Measurements from ENCODE around the gene NCBP3.
A peak's percentile ranks its signal among the peaks of the same experiment; 100 is the strongest.

Gene NCBP3

DNA sequence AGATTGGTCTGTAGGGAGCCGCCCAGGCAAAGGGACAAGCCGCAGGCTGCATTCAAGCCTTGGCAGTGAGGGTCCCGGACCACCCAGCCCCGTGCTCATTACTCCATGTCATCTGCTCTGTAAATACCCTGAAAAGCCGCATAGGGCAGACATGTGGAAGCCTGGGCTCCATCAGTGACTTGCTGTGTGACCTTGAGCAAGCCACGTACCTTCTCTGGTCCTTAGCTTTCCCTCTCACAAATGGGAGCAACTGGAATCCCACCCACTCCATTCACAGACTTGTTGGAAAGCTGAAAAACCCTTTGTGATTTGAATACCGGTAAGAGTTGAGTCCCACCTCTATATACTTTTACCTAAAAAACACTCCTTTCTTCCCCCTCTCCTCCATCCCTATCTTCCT lies 34.9 kb upstream of the NCBP3 start:
- H3K4me3 ChIP-seq (replicated peaks; ENCODE audit: low read depth, low read length): no peak overlapping the region
- TF ChIP-seq, protein P1, sequence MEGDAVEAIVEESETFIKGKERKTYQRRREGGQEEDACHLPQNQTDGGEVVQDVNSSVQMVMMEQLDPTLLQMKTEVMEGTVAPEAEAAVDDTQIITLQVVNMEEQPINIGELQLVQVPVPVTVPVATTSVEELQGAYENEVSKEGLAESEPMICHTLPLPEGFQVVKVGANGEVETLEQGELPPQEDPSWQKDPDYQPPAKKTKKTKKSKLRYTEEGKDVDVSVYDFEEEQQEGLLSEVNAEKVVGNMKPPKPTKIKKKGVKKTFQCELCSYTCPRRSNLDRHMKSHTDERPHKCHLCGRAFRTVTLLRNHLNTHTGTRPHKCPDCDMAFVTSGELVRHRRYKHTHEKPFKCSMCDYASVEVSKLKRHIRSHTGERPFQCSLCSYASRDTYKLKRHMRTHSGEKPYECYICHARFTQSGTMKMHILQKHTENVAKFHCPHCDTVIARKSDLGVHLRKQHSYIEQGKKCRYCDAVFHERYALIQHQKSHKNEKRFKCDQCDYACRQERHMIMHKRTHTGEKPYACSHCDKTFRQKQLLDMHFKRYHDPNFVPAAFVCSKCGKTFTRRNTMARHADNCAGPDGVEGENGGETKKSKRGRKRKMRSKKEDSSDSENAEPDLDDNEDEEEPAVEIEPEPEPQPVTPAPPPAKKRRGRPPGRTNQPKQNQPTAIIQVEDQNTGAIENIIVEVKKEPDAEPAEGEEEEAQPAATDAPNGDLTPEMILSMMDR (IDR thresholded peaks at IDR 0.05; ENCODE audit: low read length, missing control alignments): no peak
- DNase-seq (ENCODE audit: low read depth): no peak

DNA sequence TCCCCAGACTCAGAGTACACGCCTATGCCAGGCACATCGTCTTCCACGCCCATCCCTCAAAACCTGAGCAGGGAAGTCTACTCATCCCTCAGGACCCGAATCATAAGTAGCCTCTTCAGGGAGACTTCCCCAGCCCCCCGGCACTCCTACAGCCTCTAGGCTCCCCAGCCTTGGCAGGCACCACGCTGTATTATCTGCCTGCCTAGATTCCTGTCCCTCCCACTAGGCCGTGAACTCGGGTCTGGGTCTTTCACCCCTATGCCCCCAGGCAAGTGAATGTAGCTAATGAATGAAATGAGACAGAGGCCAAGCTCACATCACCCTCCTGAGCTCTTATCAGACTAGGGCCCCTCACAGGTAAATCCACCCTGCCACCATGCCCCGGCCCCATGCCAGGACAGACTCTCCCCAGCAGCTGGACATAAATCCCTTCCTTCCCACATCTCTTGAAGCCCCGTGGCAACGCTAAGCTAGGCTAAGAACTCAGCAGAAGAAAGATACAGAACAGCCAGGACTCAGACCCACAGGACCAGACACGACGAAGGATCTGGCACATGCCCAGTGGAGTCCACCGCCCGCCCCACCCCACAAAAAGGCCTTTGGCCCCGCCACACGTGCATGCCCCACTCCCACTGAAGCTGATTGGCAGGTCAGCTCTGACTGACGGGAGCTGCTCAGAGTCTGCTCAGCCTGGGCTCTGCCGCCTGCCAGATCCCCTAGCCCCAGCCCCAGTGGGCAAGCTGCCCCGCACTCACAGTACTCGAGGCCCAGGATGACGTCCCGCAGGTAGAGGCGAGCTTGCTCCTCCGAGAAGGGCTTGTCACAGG lies 33.8 kb upstream of the NCBP3 start:
- DNase-seq (ENCODE audit: low read depth): no peak
- H3K4me3 ChIP-seq (replicated peaks; ENCODE audit: low read depth, low read length): no peak overlapping the region
- TF ChIP-seq, protein P1 (IDR thresholded peaks at IDR 0.05; ENCODE audit: low read length, missing control alignments): no peak

DNA sequence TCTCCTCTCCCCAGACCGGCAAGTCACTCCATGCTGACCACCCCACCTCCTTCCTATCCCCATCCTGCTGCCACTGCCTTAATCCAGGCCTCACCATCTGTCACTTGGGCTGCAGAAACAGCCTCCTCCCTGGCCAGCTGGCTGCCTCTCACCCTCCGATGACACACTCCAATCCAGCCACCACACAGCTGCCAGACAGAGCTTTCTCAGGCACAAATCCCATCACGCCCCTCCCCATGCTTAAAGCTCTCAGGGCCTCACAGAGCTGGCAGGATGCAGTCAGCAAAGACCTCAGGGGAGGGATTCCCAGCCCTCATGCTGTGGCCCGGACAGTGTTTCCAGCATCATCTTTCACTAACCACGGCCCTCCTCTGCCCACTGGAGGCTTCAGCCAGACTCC lies 33.1 kb upstream of the NCBP3 start:
- TF ChIP-seq, protein P1 (IDR thresholded peaks at IDR 0.05; ENCODE audit: low read length, missing control alignments): no peak
- no peak overlapping the region for H3K4me3 ChIP-seq (replicated peaks; ENCODE audit: low read depth, low read length)
- peak; percentile 45 for DNase-seq (ENCODE audit: low read depth)

DNA sequence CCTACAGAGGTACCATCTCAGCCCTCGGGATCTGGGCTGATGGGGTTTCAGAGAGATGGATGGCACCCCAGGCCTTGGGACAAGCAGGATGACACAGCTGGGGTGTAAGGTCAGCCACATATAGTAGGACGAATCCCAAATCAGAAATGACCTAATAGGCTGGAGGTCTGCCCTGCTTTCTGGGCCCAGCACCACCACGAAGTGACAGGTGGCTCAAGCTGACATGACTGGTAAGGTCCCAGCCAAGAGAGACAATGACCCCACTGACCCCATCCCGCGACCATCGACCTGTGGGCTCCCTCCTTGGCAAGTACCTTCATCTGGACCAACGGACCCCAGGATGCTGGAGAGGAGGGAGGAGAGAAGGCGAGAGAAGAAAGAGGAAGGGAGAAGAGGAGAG lies 31.2 kb upstream of the NCBP3 start:
- H3K4me3 ChIP-seq (replicated peaks; ENCODE audit: low read depth, low read length): no peak overlapping the region
- TF ChIP-seq, protein P1 (IDR thresholded peaks at IDR 0.05; ENCODE audit: low read length, missing control alignments): no peak
- no peak for DNase-seq (ENCODE audit: low read depth)

DNA sequence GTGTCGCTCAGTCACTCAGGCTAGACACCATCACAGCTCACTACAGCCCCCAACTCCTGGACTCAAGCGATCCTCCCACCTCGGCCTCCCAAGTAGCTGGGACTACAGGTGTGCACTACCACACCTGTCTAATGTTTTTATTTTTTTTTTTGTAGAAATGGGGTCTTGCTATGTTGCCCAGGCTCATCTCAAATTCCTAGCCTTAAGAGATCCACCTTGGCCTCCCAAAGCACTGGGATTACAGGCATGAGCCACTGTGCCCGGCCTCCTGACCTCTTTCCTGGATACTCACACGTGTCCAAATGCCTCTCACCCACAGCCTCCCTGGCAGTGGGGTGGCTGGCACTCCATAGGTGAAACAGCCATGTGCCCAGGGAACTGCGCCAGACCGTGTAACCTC lies 29.3 kb upstream of the NCBP3 start:
- DNase-seq (ENCODE audit: low read depth): no peak
- H3K4me3 ChIP-seq (replicated peaks; ENCODE audit: low read depth, low read length): no peak overlapping the region
- TF ChIP-seq, protein P1 (IDR thresholded peaks at IDR 0.05; ENCODE audit: low read length, missing control alignments): no peak

DNA sequence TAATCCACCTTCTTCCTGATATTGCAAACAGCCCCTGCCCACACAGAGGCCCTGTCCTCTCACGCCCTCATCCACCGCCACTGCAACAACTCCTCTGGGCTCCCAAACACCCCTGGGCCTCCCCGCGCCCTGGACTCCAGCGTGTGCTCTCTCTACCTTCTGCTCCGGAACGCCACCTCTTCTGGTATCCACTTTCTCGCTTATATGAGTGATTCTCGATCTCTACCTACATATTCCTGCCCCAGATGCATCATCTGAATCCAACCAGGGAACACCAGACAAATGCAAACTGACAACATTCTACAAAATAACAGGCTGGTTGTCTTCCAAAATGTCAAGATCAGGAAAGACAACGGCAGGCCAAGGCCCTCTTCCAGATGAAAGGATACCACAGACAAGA lies 27.8 kb upstream of the NCBP3 start:
- no peak overlapping the region for H3K4me3 ChIP-seq (replicated peaks; ENCODE audit: low read depth, low read length)
- DNase-seq (ENCODE audit: low read depth): no peak
- TF ChIP-seq, protein P1 (IDR thresholded peaks at IDR 0.05; ENCODE audit: low read length, missing control alignments): no peak

DNA sequence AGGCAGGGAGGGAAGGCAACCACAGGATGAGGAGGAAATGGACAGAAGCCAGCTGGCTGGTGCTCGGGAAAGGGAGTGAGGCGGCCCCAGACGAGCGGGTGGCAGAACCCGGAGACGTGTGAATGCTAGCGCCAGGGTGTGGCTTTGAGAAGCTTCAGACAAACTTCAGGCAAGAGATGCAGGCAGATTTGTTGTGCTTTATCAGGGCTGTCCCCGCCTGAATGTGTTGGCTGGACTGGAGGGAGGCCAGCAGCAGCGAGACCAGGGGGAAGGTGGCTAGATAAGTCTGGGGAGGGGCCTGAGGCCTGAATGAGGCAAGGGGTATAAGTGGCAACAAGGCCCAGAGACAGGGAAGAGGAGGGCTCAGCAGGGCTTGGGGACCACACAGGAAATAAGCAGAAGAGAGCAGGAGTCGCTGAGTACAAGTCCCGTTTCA lies 24.8 kb upstream of the NCBP3 start:
- H3K4me3 ChIP-seq (replicated peaks; ENCODE audit: low read depth, low read length): no peak overlapping the region
- TF ChIP-seq, protein P1 (IDR thresholded peaks at IDR 0.05; ENCODE audit: low read length, missing control alignments): no peak
- DNase-seq (ENCODE audit: low read depth): peak; percentile 66
